H1 (cell line): ENCODE measurements around the gene IL31. TPM values are rescaled to one million over a fixed set of nuclear protein-coding genes. Genes with fewer than 3 reads are reported as not detected.
A peak's percentile ranks its signal among the peaks of the same experiment; 100 is the strongest.

Source experiments
- CTCF ChIA-PET: fragments of 300-600 bp; sonication (Branson Sonifier 250); formaldehyde crosslinking; loops from one replicate; lab custom pipeline; 2021; ENCODE audit not compliant: partially characterized antibody; lab: Charles Lee
- POLR2A ChIA-PET: fragments of 300-600 bp; sonication (Branson Sonifier 250); formaldehyde crosslinking; loops from one replicate; lab custom pipeline; 2021; ENCODE audit warnings: inconsistent platforms; ENCODE audit not compliant: partially characterized antibody; lab: Charles Lee
- DNase-seq, 2 experiments: peaks; one replicate each; pipeline versions ENCODE4 v3.0.0 to v3.0.0-alpha.2; 2010 to 2022; ENCODE audit warnings: low spot score in 2 of 2, low read depth in 1 of 2, mixed read lengths in 1 of 2
- FAIRE-seq: peaks from 2 replicates; lab custom pipeline; 2011; peaks lifted over from hg19 to GRCh38; lab: Jason Lieb, UNC
- H2AFZ ChIP-seq: 2 replicates; pipeline ENCODE4 v1.8.1; 2012; ENCODE audit warnings: low read length, inconsistent platforms
- H2AK5ac ChIP-seq: 2 replicates; pipeline ENCODE4 v1.6.1; 2013; ENCODE audit warnings: low read depth, low read length
- H2BK120ac ChIP-seq: replicated peaks from 2 replicates; pipeline ENCODE3; 2013; ENCODE audit warnings: low read depth, low read length, inconsistent platforms
- H2BK12ac ChIP-seq: 2 replicates; pipeline ENCODE4 v1.6.1; 2013; ENCODE audit warnings: low read depth, low read length
- H2BK15ac ChIP-seq: 2 replicates; pipeline ENCODE4 v1.6.1; 2013; ENCODE audit warnings: low read length
- H2BK20ac ChIP-seq: 2 replicates; pipeline ENCODE4 v1.6.1; 2013; ENCODE audit warnings: low read length
- H2BK5ac ChIP-seq: 2 replicates; pipeline ENCODE4 v1.6.1; 2013; ENCODE audit warnings: low read depth, low read length
- H3K14ac ChIP-seq: 2 replicates; pipeline ENCODE4 v1.6.1; 2013; ENCODE audit warnings: inconsistent platforms; ENCODE audit not compliant: insufficient read length
- H3K18ac ChIP-seq: 2 replicates; pipeline ENCODE4 v1.6.1; 2013; ENCODE audit warnings: low read length; ENCODE audit errors: extremely low read depth
- H3K23ac ChIP-seq: 2 replicates; pipeline ENCODE4 v1.6.1; 2013; ENCODE audit warnings: inconsistent platforms; ENCODE audit not compliant: insufficient read length
- H3K23me2 ChIP-seq: 2 replicates; pipeline ENCODE4 v1.6.1; 2013; ENCODE audit warnings: low read depth, low read length
- H3K27ac ChIP-seq: 2 replicates; pipeline ENCODE4 v1.6.1; 2011; ENCODE audit warnings: low read depth, low read length, inconsistent platforms
- H3K27me3 ChIP-seq, 4 experiments: replicated peaks in 1 of 4; 1 replicate in 1 of 4; 2 replicates in 3 of 4; pipeline versions ENCODE4 v1.6.1 to v1.8.1; 2011 to 2013; ENCODE audit warnings: low read length in 3 of 4, mild to moderate bottlenecking in 3 of 4, inconsistent platforms in 2 of 4, mixed read lengths in 2 of 4, moderate library complexity in 1 of 4; ENCODE audit not compliant: control insufficient read depth in 3 of 4, insufficient read depth in 3 of 4; ENCODE audit errors: extremely low read depth in 1 of 4
- H3K36me3 ChIP-seq, 4 experiments: 2 replicates each; pipeline versions ENCODE4 v1.6.1 to v1.8.1; 2011 to 2013; ENCODE audit warnings: mild to moderate bottlenecking in 4 of 4, low read length in 3 of 4, moderate library complexity in 2 of 4, control low read depth in 1 of 4, inconsistent platforms in 1 of 4; ENCODE audit not compliant: insufficient read depth in 4 of 4, control insufficient read depth in 2 of 4
- H3K4ac ChIP-seq: replicated peaks from 2 replicates; pipeline ENCODE3; 2013; ENCODE audit warnings: low read length, low read depth, mixed read lengths, inconsistent platforms; ENCODE audit not compliant: insufficient read length
- H3K4me1 ChIP-seq, 4 experiments: replicated peaks in 1 of 4; 1 replicate in 1 of 4; 2 replicates in 3 of 4; pipeline versions ENCODE4 v1.6.1 to v1.8.1; 2011 to 2013; ENCODE audit warnings: low read length in 3 of 4, inconsistent platforms in 2 of 4, mixed read lengths in 1 of 4; ENCODE audit not compliant: insufficient read depth in 4 of 4, control insufficient read depth in 3 of 4
- H3K4me2 ChIP-seq, 2 experiments: 2 replicates each; pipeline versions ENCODE4 v1.6.1 to v1.8.1; 2011 to 2013; ENCODE audit warnings: low read depth in 2 of 2, low read length in 2 of 2, control low read depth in 1 of 2, inconsistent platforms in 1 of 2, mild to moderate bottlenecking in 1 of 2; ENCODE audit not compliant: insufficient read depth in 1 of 2
- H3K4me3 ChIP-seq, 4 experiments: fragments of 200-600, 300-600 bp in 1 of 4; sonication (generic), shearing (Covaris generic), sonication (Bioruptor Twin) in 1 of 4; 2 replicates each; pipeline versions ENCODE4 v1.5.1 to v1.8.1; 2011 to 2016; ENCODE audit warnings: low read length in 4 of 4, low read depth in 3 of 4, control low read depth in 2 of 4, inconsistent platforms in 2 of 4, mild to moderate bottlenecking in 2 of 4, mixed read lengths in 1 of 4, moderate library complexity in 1 of 4; ENCODE audit not compliant: insufficient read depth in 2 of 4; ENCODE audit errors: extremely low read depth in 1 of 4
- H3K56ac ChIP-seq: replicated peaks from 2 replicates; pipeline ENCODE3; 2013; ENCODE audit warnings: low read depth, mild to moderate bottlenecking, mixed read lengths, low read length, inconsistent platforms; ENCODE audit not compliant: insufficient read length
- H3K79me1 ChIP-seq: 2 replicates; pipeline ENCODE4 v1.6.1; 2013; ENCODE audit warnings: low read depth, low read length, control low read depth
- H3K79me2 ChIP-seq, 2 experiments: 2 replicates each; pipeline versions ENCODE4 v1.6.1 to v1.8.1; 2012 to 2013; ENCODE audit warnings: low read length in 2 of 2, mild to moderate bottlenecking in 2 of 2, inconsistent platforms in 1 of 2; ENCODE audit not compliant: insufficient read depth in 2 of 2, control insufficient read depth in 1 of 2
- H3K9ac ChIP-seq, 4 experiments: replicated peaks in 1 of 4; 1 replicate in 1 of 4; 2 replicates in 3 of 4; pipeline versions ENCODE4 v1.6.1 to v1.8.1; 2011 to 2013; ENCODE audit warnings: low read depth in 3 of 4, low read length in 3 of 4, control low read depth in 2 of 4, mild to moderate bottlenecking in 2 of 4, moderate library complexity in 2 of 4, inconsistent platforms in 1 of 4; ENCODE audit errors: extremely low read depth in 1 of 4
- H3K9me3 ChIP-seq, 2 experiments: 2 replicates each; pipeline versions ENCODE4 v1.6.1 to v1.8.1; 2012 to 2013; ENCODE audit warnings: mild to moderate bottlenecking in 2 of 2, moderate library complexity in 2 of 2, control low read depth in 1 of 2, inconsistent platforms in 1 of 2, low read depth in 1 of 2, low read length in 1 of 2, mixed read lengths in 1 of 2; ENCODE audit not compliant: insufficient read depth in 2 of 2
- H4K20me1 ChIP-seq, 2 experiments: replicated peaks in 1 of 2; 2 replicates each; pipeline versions ENCODE3 to v1.8.1; 2011 to 2013; ENCODE audit warnings: inconsistent platforms in 2 of 2, low read length in 2 of 2, mild to moderate bottlenecking in 1 of 2; ENCODE audit not compliant: insufficient read depth in 2 of 2, control insufficient read depth in 1 of 2
- H4K5ac ChIP-seq: 2 replicates; pipeline ENCODE4 v1.6.1; 2013; ENCODE audit warnings: low read length, low read depth, mixed read lengths, inconsistent platforms; ENCODE audit not compliant: insufficient read length
- H4K8ac ChIP-seq: 2 replicates; pipeline ENCODE4 v1.8.0; 2013; ENCODE audit warnings: mild to moderate bottlenecking, moderate library complexity, low read length, inconsistent platforms; ENCODE audit not compliant: insufficient read depth; ENCODE audit errors: extremely low read depth
- H4K91ac ChIP-seq: replicated peaks from 2 replicates; pipeline ENCODE3; 2013; ENCODE audit warnings: low read length, mixed read lengths, inconsistent platforms; ENCODE audit not compliant: insufficient read length
- BCL11A ChIP-seq, 2 experiments: IDR thresholded peaks; one replicate each; pipeline ENCODE4 v1.6.1; 2011; ENCODE audit warnings: low read depth in 2 of 2, low read length in 2 of 2, mild to moderate bottlenecking in 2 of 2
- JUN ChIP-seq: IDR thresholded peaks from 2 replicates; pipeline ENCODE4 v1.6.1; 2011; ENCODE audit warnings: low read depth, mild to moderate bottlenecking, improper control_type of control experiment, low read length
- MAFK ChIP-seq: IDR thresholded peaks from 2 replicates; pipeline ENCODE4 v1.6.1; 2012; ENCODE audit warnings: low read depth, mild to moderate bottlenecking, improper control_type of control experiment, low read length
- RXRA ChIP-seq: IDR thresholded peaks from 2 replicates; pipeline ENCODE4 v1.6.1; 2011; ENCODE audit warnings: low read depth, mild to moderate bottlenecking, low read length, moderate library complexity; ENCODE audit not compliant: insufficient read depth
- TAF7 ChIP-seq: optimal IDR thresholded peaks from 2 replicates; pipeline ENCODE3; 2011; ENCODE audit warnings: low read depth, mild to moderate bottlenecking, inconsistent platforms, low read length, moderate library complexity, borderline replicate concordance
- WGBS, 2 experiments: shearing (Covaris generic) in 1 of 2; methylation state at CpG; one replicate each; pipeline versions ENCODE4 v1.1.6 to v1.1.7; 2013 to 2015; ENCODE audit warnings: low lambda C conversion rate in 2 of 2, mixed read lengths in 2 of 2, inconsistent platforms in 1 of 2, low coverage in 1 of 2, missing lambda C conversion rate in 1 of 2; ENCODE audit not compliant: insufficient replicate concordance in 2 of 2, insufficient coverage in 1 of 2, insufficient read length in 1 of 2; ENCODE audit errors: extremely low coverage in 1 of 2, missing lambda C conversion rate in 1 of 2; 5-methylcytosine and 5-hydroxymethylcytosine counted together
- polyA plus RNA-seq, 7 experiments: library from polyadenylated mRNA; depleted of rRNA in 3 of 7; stranded (reverse) in 5 of 7; unstranded in 2 of 7; fragments of >200 nt in 5 of 7; fragments of 200-250 nt in 2 of 7; gene quantifications; 1 replicate in 5 of 7; 2 replicates in 1 of 7; 4 replicates in 1 of 7; pipeline versions ENCODE4 v1.2.1 to v1.2.3, GENCODE V29; 2011 to 2013; ENCODE audit warnings: missing spikeins in 2 of 7, mixed read lengths in 2 of 7
- total RNA-seq: library from RNA; stranded (reverse); fragmentation: NEBNext Ultra II Directional; extraction: Animal tissue kit (Norgen Biotek cat#: 25700); gene quantifications from 2 replicates; pipeline ENCODE4 v1.2.1, GENCODE V29; 2021
- TF ChIP-seq, protein P1 (sequence below), 3 experiments: IDR thresholded peaks; 1 replicate in 2 of 3; 2 replicates in 1 of 3; pipeline versions ENCODE4 v1.5.1 to v1.6.1; 2011; ENCODE audit warnings: low read length in 3 of 3, mild to moderate bottlenecking in 3 of 3, inconsistent platforms in 2 of 3, low read depth in 1 of 3, moderate library complexity in 1 of 3; ENCODE audit not compliant: insufficient read depth in 1 of 3; ENCODE audit errors: control extremely low read depth in 1 of 3

Gene IL31
- total and polyA plus RNA-seq, 2 of the 8 experiments (the other 6 are each of a cell fraction or from before 2014, with no cell fraction given): not detected

DNA sequence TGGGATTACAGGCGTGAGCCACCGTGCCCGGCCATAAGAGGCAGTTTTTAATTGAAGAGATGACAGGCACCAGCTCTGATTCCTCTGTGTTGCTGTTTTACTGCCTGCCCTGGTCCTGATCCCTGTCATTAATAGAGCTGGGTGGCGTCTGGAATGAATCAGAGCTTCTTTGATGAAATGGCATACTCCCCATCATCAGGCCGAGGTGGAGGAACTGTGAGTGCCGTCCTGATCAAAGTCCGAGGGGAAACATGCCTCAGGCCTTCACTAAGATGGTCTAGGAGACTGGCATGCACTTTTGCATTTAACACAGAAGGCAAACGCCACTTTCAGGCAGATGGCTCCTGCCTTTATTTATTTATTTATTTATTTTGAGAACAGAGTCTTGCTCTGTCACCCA is 34.1 kb downstream of the IL31 start:
- ChIA-PET CTCF (interaction anchor here (0.6 to 3.2 kb wide), 6 partner anchors 10 to 128 kb away, joined by 3 to 29 read pairs (median 3); no protein-coding TSS in a partner anchor), POLR2A (interaction anchor here (0.6 to 2.5 kb wide), 2 partner anchors 72 to 130 kb away, joined by 4 to 5 read pairs; no protein-coding TSS in a partner anchor)
- no peaks in the 10 kb centered on the region for H3K23me2 ChIP-seq
- no peak overlapping the region for H2BK5ac ChIP-seq
- H3K4me3 ChIP-seq: no peak overlapping the region
- DNase-seq: no peak
- H3K4ac ChIP-seq: no peak overlapping the region
- H4K91ac ChIP-seq: no peak overlapping the region
- H3K18ac ChIP-seq: no peak overlapping the region
- H2BK20ac ChIP-seq: no peak overlapping the region
- H3K9me3 ChIP-seq: peaks cover 23 to 30% of the 10 kb centered on the region in 2 experiments
- H4K5ac ChIP-seq: no peak overlapping the region
- H3K79me2 ChIP-seq: no peaks in the 10 kb centered on the region
- H2AFZ ChIP-seq: no peak overlapping the region
- peaks cover 2 to 25% (median 15%) of the 10 kb centered on the region in 4 experiments; a peak in 6 of 8 replicates for H3K36me3 ChIP-seq
- H3K27me3 ChIP-seq: no peaks in the 10 kb centered on the region; a peak in 1 of 7 replicates
- 0 out of 2 replicates have a peak overlapping the region, but pooled peaks have one; percentile 35 for H4K8ac ChIP-seq
- no peak overlapping the region for H3K23ac ChIP-seq
- H3K56ac ChIP-seq: no peak overlapping the region
- WGBS, 2 experiments: 84% methylated on average over 8 of the region's 8 CpGs; no CpG with 5 or more reads in 1 of the 2 experiments
- no peak overlapping the region for H2BK12ac ChIP-seq
- FAIRE-seq: no peak
- H3K4me2 ChIP-seq: no peak overlapping the region
- peaks cover 0 to 8% (median 3%) of the 10 kb centered on the region in 4 experiments; a peak in 5 of 7 replicates for H3K4me1 ChIP-seq
- H3K14ac ChIP-seq: no peak overlapping the region
- no peaks in the 10 kb centered on the region for H4K20me1 ChIP-seq
- H3K79me1 ChIP-seq: no peaks in the 10 kb centered on the region
- no peak overlapping the region for H3K27ac ChIP-seq
- H2BK15ac ChIP-seq: no peak overlapping the region
- H2BK120ac ChIP-seq: no peak overlapping the region
- H2AK5ac ChIP-seq: no peak overlapping the region
- H3K9ac ChIP-seq: no peak overlapping the region
- TF ChIP-seq JUN (no peak), BCL11A (IDR thresholded peaks at IDR 0.05; ENCODE audit: low read depth in 2 of 2, low read length in 2 of 2) (no peak), RXRA (no peak), MAFK (no peak), TAF7 (no peak)
- TF ChIP-seq, protein P1, sequence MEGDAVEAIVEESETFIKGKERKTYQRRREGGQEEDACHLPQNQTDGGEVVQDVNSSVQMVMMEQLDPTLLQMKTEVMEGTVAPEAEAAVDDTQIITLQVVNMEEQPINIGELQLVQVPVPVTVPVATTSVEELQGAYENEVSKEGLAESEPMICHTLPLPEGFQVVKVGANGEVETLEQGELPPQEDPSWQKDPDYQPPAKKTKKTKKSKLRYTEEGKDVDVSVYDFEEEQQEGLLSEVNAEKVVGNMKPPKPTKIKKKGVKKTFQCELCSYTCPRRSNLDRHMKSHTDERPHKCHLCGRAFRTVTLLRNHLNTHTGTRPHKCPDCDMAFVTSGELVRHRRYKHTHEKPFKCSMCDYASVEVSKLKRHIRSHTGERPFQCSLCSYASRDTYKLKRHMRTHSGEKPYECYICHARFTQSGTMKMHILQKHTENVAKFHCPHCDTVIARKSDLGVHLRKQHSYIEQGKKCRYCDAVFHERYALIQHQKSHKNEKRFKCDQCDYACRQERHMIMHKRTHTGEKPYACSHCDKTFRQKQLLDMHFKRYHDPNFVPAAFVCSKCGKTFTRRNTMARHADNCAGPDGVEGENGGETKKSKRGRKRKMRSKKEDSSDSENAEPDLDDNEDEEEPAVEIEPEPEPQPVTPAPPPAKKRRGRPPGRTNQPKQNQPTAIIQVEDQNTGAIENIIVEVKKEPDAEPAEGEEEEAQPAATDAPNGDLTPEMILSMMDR (IDR thresholded peaks at IDR 0.05; ENCODE audit: control extremely low read depth in 1 of 3, insufficient read depth in 1 of 3, low read depth in 1 of 3, low read length in 3 of 3): no peak
